ENCODE data around the gene DENND1A. TPM values are rescaled to one million over a fixed set of nuclear protein-coding genes. Genes with fewer than 3 reads are reported as not detected.

Gene DENND1A
- total RNA-seq, 2 donors from 2014 or later = 17.8 to 36.6 TPM

GRCh38 chr9:123662057-123662776 is 267.7 kb downstream of the DENND1A start:
- H3K27me3 ChIP-seq (replicated peaks; ENCODE audit: insufficient read depth) = no peaks in the 10 kb centered on the region
- ATAC-seq (ENCODE audit: insufficient number of reproducible peaks, low FRiP score, low read depth) (no peak), DNase-seq (ENCODE audit: low spot score) (no peak)
- H3K4me3 ChIP-seq = no peak overlapping the region
- TF ChIP-seq, protein P1, sequence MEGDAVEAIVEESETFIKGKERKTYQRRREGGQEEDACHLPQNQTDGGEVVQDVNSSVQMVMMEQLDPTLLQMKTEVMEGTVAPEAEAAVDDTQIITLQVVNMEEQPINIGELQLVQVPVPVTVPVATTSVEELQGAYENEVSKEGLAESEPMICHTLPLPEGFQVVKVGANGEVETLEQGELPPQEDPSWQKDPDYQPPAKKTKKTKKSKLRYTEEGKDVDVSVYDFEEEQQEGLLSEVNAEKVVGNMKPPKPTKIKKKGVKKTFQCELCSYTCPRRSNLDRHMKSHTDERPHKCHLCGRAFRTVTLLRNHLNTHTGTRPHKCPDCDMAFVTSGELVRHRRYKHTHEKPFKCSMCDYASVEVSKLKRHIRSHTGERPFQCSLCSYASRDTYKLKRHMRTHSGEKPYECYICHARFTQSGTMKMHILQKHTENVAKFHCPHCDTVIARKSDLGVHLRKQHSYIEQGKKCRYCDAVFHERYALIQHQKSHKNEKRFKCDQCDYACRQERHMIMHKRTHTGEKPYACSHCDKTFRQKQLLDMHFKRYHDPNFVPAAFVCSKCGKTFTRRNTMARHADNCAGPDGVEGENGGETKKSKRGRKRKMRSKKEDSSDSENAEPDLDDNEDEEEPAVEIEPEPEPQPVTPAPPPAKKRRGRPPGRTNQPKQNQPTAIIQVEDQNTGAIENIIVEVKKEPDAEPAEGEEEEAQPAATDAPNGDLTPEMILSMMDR (IDR thresholded peaks at IDR 0.05) = no peak
- peaks cover 11% of the 10 kb centered on the region for H3K36me3 ChIP-seq
- no peak overlapping the region for H3K27ac ChIP-seq
- peaks cover 0 to 11% of the 10 kb centered on the region in 2 donors for H3K4me1 ChIP-seq (ENCODE audit: control insufficient read depth in 1 of 2, low read depth in 2 of 2)
- H3K9me3 ChIP-seq = peaks cover 4% of the 10 kb centered on the region

GRCh38 chr9:123660691-123661466 is 269.0 kb downstream of the DENND1A start:
- peaks cover 4% of the 10 kb centered on the region for H3K9me3 ChIP-seq
- peaks cover 10% of the 10 kb centered on the region for H3K36me3 ChIP-seq
- TF ChIP-seq, protein P1 (IDR thresholded peaks at IDR 0.05) = no peak
- DNase-seq (ENCODE audit: low spot score) (no peak), ATAC-seq (ENCODE audit: insufficient number of reproducible peaks, low FRiP score, low read depth) (no peak)
- H3K4me3 ChIP-seq = no peak overlapping the region
- H3K4me1 ChIP-seq (ENCODE audit: control insufficient read depth in 1 of 2, low read depth in 2 of 2) = peaks cover 0 to 16% of the 10 kb centered on the region in 2 donors
- H3K27ac ChIP-seq = no peak overlapping the region
- no peaks in the 10 kb centered on the region for H3K27me3 ChIP-seq (replicated peaks; ENCODE audit: insufficient read depth)

DNA sequence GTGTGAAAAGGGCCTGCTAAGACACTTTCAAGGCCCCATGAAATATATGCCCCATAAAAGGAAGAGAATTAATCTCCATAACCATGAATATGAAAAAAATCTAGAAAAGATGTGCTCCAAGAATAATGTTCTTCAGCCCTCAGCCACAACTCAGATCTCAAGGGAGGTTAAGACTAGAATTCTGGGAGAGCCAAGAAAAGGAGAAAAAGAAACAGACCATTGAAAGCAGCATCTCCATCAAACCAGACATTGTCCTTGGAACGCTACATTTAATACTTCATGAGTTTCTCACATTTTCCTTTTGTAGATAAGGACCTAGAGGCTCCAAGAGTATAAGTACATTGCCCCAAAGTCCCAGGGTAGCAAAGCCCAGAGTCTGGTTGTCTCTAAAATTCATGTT is 270.6 kb downstream of the DENND1A start:
- Histone ChIP-seq H3K27ac (no peak overlapping the region), H3K27me3 (replicated peaks; ENCODE audit: insufficient read depth) (no peaks in the 10 kb centered on the region), H3K9me3 (no peaks in the 10 kb centered on the region), H3K36me3 (peaks cover 6% of the 10 kb centered on the region), H3K4me3 (no peak overlapping the region), H3K4me1 (ENCODE audit: control insufficient read depth in 1 of 2, low read depth in 2 of 2) (peaks cover 0 to 16% of the 10 kb centered on the region in 2 donors)
- TF ChIP-seq, protein P1 (IDR thresholded peaks at IDR 0.05) = no peak
- no peak for DNase-seq (ENCODE audit: low spot score)
- no peak for ATAC-seq (ENCODE audit: insufficient number of reproducible peaks, low FRiP score, low read depth)

DNA sequence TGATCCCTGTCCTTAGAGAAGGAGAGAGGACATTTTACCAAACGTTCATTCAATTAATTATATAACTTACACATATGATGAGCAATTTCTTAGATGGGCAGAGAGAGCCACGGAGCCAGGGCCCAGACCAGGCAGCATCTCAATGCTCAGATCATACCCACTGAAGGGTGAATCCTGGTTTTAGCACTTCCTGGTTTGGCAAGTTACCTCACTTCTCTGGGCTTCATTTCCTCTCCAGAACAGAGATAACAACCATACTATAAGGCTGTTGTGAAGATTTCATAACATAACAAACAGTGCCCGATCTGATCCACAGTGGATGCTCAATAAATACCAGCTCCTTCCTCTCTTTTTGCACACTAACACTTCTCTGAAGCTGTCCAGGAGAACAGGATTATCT is 271.1 kb downstream of the DENND1A start:
- DNase-seq (ENCODE audit: low spot score) = no peak
- ATAC-seq (ENCODE audit: insufficient number of reproducible peaks, low FRiP score, low read depth) = no peak
- Histone ChIP-seq H3K36me3 (peaks cover 6% of the 10 kb centered on the region), H3K4me1 (ENCODE audit: control insufficient read depth in 1 of 2, low read depth in 2 of 2) (peaks cover 0 to 16% of the 10 kb centered on the region in 2 donors), H3K27me3 (replicated peaks; ENCODE audit: insufficient read depth) (no peaks in the 10 kb centered on the region), H3K9me3 (no peaks in the 10 kb centered on the region), H3K27ac (no peak overlapping the region), H3K4me3 (no peak overlapping the region)
- TF ChIP-seq, protein P1 (IDR thresholded peaks at IDR 0.05) = no peak

- Histone ChIP-seq H3K27ac (no peak overlapping the region), H3K36me3 (peaks cover 6% of the 10 kb centered on the region), H3K4me1 (ENCODE audit: control insufficient read depth in 1 of 2, low read depth in 2 of 2) (peaks cover 0 to 16% of the 10 kb centered on the region in 2 donors), H3K27me3 (replicated peaks; ENCODE audit: insufficient read depth) (no peaks in the 10 kb centered on the region), H3K9me3 (no peaks in the 10 kb centered on the region), H3K4me3 (no peak overlapping the region)
- ATAC-seq (ENCODE audit: insufficient number of reproducible peaks, low FRiP score, low read depth) (no peak), DNase-seq (ENCODE audit: low spot score) (no peak)
- TF ChIP-seq, protein P1 (IDR thresholded peaks at IDR 0.05) = no peak
These were observed 272.0 kb downstream of the DENND1A start for GRCh38 chr9:123657941-123658340.

All from thoracic aorta (tissue), 2 donors.